Fibroblast of skin of back (primary cell): ENCODE measurements around the gene GATAD2A.
A peak's percentile ranks its signal among the peaks of the same experiment; 100 is the strongest.

Experiments
- DNase-seq: peaks from one replicate; pipeline ENCODE4 v3.0.0-alpha.2; 2013

The GATAD2A gene

DNA sequence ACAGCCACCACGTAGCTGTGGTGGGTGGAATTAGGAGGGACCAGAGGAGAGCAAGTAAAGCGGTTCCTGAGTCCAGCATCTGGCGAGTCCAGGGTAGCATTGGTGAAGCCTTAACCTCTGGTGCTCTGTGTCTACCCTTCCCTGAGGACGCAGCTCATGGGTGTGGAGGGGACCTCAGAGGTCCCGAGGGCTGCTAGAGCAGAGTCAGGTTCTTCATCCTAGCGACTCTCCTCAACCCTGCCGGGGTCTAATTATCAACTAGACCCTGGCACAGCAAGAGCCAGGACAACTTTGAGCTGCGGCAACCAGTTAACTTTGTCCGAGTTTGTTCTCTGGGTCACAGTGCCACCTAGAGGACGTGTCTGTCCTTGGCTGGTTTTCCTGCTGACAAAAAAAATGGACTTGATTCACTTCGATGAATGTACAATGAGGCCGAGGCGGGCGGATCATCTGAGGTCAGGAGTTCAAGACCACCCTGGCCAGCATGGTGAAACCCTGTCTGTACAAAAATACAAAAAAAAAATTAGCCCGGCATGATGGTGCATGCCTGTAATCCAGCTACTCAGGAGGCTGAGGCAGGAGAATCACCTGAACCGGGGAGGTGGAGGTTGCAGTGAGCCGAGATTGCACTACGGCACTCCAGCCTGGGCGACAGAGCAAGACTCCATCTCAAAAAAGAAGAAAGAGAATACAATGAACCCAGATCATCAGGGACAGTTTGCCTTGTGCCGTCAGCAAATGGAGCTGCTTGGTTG is 84.9 kb downstream of the GATAD2A start:
- DNase-seq, result peak; percentile 81

DNA sequence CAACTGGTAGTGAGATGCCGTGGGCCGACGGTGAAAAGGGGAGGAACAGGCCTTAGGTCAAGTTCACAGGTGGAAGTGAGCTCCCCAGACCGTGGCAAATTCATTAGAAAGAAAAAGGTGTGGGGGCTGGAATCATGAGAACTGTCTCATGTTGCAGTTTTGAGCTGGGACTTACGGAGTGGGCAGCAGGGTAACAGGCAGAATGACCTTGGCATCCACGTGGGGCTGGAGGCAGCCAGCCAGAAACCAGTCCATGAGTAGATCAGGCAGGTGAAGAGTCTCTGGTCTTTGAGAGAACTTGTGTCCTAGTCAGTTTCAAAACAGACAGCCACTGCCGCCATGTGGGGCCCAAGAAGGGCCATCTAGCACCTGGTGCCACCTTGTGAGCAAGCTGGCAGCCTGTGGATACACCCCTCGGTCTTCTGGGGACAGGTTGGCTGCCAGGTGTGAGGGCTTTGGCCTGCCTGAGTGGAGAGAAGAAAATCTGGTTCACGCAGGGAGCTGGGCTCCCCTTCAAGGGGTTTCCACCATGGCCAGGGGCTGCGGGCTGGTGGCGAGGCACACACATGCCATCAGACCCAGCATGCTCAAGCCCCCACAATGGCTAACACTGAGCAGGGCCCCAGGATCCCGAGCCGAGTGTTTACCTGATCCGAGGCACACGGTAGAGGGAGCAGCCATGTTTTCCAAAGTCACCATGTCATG is 86.0 kb downstream of the GATAD2A start:
- no peak for DNase-seq

DNA sequence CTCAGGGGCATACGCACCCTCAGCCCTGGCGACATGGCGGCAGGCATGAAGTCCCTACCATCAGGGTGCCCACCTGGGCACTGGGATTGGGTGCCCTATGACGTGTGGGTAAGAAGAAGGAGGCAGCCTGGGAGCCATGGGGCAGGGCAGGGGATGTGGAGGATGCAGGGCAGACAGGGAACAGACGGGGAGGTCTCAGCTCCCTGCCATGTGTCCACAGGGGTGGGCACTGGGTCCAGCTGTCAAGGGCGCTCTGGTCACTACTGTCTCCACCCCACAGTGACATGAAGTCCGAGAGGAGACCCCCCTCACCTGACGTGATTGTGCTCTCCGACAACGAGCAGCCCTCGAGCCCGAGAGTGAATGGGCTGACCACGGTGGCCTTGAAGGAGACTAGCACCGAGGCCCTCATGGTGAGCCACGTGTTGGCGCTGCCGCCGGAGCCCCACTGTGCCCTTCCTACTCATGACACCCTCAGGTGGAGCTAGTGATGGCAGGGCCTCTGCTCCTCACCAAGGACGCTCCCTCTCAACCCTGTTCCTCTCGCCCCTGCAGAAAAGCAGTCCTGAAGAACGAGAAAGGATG is 86.6 kb downstream of the GATAD2A start:
- no peak for DNase-seq

DNA sequence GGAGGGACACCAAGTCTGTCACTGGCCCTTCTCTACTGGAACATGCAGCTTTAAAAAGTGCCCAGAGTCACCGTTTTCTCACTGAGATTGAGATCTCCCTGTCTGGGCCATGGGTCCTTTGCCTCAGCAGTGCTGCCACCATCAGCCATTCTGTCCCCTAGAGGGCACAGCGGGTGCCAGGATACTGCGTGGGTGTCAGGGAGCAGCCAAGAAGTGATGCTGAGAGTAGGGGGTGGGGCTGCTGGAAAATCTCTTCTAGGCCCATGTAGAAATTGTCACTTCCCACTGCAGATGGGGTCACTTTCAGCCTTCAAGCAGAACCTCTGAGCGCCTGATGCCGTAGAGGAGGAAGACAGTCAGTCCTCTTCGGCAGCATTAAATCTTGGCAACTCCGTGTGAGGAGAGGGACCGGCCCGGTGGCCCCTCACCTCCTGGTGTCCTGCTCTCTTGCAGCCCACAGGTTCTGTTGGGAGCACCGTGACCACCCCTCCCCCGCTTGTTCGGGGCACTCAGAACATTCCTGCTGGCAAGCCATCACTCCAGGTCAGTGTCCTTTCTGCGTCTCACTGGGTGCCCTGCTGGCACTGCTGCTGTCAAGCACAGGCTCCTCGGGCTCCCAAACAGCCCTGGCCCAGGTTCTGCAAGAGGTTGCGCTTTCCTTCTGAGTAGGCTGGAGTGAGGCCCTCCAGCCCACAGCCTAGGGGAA is 88.5 kb downstream of the GATAD2A start:
- no peak for DNase-seq

DNA sequence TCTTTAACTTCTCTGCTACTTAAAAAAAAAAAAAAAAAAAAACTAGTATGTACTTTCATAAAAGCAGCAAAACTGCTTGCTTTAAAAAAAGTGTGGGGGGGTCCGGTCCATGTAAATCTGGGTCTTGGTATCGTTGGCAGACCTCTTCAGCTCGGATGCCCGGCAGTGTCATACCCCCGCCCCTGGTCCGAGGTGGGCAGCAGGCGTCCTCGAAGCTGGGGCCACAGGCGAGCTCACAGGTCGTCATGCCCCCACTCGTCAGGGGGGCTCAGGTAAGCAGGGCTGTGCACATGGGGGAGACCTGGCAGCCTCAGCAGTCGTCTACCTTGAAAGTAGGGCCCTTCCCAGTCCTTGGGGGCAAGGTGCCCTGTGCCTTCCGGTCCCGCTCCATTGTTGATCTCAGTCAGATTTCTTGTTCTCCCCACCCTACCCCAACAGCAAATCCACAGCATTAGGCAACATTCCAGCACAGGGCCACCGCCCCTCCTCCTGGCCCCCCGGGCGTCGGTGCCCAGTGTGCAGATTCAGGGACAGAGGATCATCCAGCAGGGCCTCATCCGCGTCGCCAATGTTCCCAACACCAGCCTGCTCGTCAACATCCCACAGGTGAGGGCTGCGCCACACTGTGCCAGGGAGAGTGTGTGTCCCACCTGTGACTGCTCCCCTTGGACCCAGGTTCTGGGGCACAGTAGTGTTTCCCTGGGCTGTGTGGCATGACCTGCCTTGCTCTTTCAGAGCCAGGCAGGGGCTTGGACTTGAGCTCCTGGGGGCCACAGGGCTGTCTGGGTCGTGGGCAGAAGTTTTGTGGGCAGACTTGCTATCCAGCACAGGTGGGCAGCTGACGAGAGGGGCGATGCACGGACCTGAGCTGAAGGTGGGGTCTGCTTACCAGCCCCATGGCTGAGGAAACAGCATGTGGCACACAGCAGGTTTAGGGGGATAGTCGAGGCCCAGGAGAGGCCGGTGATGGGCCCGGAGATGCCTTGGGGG is 90.4 kb downstream of the GATAD2A start:
- no peak for DNase-seq

DNA sequence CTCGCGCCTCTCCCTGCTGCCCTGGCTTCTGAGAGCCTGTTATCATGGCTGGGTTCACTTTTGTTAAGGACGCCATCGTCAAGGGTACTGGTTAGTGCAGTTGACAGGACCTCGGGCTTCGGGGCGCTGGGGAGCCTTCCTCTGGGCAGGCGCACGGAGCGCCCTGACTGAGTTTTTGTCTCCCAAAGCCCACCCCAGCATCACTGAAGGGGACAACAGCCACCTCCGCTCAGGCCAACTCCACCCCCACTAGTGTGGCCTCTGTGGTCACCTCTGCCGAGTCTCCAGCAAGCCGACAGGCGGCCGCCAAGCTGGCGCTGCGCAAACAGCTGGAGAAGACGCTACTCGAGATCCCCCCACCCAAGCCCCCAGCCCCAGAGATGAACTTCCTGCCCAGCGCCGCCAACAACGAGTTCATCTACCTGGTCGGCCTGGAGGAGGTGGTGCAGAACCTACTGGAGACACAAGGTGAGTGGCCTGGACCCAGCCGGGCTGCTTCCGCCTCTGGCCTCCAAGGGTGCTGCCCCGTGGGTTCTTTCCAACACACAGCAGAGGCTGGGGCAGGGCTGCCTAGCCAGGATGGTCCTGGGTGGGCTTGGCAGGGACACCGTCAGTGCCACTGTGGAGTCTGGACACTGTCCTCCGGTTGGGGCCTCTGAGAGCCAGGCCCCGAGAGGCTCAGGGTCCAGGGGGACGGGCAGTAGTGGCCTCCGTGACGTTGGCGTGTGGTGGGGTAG is 92.9 kb downstream of the GATAD2A start:
- no peak for DNase-seq

DNA sequence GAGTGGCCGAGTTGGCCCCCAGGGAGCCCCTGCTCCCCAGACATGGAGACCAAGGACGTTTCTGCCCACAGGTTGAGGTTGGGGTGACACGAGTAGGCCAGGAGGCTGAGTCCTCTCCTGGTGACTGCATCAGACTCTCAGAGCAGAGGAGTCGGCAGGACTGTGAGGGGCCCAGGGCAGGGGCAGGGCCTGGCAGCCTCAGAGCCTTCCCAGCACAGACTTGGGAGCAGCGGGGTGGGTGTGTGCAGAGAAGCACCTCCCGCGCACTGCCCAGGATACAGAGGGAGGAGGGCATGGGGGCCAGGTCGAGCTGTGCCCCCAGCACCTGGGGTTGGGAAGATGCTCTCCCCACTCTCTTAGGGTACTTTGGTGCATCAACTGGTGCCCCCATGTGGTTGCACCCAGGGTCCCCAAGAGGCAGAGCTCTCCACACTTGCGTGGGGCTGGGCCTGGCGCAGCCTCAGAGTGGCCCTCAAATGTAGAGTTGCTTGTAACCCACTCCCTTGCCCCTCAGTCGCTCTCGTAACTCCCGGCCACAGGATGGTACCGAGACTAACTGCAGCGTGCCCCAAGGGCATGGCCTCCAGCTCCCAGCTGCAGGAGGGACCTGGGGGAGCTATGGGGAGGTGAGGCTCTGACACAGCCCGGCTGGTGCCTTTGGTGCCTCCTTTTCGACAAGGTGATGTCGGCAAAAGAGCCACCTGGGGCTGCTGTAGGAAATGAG is 94.0 kb downstream of the GATAD2A start:
- DNase-seq, result no peak

DNA sequence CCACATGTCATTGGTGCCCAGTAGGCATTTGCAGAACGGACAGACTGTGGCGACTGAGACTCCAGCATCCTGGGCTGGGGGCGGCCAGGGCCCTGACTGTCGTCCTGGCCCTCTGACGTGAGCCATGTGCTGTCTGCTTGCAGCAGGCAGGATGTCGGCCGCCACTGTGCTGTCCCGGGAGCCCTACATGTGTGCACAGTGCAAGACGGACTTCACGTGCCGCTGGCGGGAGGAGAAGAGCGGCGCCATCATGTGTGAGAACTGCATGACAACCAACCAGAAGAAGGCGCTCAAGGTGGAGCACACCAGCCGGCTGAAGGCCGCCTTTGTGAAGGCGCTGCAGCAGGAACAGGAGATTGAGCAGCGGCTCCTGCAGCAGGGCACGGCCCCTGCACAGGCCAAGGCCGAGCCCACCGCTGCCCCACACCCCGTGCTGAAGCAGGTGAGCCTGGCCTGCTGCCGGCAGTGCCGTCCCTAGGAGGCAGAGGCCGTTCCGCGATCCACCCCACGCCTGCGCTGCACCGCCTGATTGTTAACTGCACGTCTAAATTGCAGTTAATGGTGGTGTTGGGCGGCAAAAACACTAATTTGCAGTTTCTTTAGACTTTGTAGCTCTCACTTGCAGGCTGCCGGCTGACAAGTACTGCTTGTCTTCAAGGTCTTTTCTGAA is 95.6 kb downstream of the GATAD2A start:
- no peak for DNase-seq

DNA sequence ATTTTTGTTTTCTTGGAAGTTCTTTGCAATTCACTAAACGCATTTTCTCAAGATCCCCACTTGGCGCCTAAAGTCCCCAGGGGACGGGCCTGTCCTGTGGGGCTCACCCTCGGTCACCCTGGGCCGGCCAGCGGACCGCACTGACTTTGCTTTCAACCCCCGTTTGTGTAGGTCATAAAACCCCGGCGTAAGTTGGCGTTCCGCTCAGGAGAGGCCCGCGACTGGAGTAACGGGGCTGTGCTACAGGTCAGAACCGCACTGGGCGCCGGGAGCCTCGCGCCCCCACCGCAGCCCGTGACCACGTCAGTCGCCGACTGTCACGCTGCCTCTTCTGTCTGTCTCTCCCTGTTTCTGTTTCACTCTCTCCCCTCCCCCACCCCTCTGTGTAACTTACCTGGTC is 96.3 kb downstream of the GATAD2A start:
- no peak for DNase-seq

DNA sequence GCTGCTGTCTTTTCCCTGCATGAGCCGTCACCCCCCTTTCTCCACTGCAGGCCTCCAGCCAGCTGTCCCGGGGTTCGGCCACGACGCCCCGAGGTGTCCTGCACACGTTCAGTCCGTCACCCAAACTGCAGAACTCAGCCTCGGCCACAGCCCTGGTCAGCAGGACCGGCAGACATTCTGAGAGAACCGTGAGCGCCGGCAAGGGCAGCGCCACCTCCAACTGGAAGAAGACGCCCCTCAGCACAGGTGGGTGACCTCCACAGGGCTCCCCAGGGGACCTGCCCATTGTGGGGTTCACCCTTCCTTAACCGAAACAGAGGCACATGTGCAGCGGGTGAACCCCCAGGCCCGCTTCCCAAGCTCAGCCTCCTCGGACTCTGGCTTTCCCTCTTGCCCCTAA is 96.8 kb downstream of the GATAD2A start:
- DNase-seq, result no peak

DNA sequence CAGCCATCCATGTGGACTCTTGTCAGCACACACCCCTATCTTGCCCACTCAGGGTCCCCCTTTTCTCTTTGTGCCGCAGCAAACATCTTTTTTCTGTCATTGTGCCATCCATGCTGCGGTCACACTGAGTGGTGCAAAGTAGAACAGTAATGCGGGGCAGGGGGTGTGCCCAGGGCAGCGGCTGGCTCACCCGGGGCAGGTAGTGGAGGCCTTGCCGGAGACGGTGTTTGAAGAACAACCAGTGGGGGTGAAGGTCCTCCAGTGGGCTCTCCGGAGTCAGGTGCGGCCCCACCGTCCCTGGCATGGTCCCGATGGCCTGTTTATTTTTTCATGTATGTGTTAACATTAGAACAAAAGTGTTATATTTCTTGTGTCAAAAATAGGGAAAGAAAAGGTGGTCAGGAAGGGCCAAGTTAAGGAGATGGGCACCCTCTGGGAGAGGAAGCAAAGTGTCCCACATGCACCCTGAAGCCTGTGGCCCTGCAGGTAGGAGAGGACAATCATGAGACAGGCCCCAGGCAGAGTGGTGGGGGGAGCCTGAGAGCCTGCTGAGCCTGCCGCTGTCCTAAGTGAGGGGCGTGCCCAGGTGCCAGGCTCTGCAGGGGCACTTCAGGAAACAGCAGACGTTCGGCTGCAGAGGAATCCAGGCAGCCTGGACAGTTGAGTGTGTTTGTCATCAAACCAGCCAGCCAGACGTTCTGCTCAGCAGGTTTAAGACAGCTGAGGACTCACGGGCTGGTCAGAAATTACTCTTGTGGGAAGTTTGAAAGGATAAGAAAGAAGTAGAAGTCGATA is 97.5 kb downstream of the GATAD2A start:
- no peak for DNase-seq

DNA sequence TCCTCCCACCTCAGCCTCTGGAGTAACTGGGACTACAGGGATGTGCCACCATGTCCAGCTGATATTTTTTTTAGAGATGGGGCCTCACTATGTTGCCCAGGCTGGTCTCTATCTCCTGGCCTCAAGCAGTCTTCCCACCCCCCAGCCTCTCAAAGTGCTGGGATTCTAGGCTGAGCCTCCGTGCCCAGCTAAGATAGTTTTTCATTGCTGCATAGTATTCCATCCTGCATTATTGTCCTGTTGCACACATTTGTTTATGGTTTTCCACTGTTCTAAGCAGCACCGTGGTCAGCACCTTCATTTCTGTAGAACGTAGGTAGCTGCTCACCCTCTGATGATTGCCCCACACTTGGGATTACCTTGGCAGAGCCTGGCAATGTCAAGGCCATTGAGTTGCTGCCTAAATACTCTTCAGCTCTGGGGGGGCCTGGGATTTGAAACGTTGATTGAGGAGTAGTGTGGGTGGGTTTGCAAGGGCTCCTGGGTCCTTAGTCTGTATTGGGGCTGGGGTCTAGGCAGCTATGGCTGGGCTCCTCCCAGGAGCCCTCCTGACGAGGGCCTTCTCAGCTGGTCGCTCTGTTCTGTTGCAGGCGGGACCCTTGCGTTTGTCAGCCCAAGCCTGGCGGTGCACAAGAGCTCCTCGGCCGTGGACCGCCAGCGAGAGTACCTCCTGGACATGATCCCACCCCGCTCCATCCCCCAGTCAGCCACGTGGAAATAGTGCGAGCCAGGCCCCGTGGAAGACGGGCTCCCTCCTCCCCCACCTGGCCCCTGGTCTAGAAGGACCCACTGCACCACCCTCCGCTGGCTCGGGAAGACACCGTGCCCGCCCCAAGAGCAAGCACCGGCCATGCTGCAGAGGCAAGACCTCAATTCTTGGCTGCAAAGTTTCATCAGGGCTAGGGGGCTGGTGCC is 99.5 kb downstream of the GATAD2A start:
- no peak for DNase-seq

DNA sequence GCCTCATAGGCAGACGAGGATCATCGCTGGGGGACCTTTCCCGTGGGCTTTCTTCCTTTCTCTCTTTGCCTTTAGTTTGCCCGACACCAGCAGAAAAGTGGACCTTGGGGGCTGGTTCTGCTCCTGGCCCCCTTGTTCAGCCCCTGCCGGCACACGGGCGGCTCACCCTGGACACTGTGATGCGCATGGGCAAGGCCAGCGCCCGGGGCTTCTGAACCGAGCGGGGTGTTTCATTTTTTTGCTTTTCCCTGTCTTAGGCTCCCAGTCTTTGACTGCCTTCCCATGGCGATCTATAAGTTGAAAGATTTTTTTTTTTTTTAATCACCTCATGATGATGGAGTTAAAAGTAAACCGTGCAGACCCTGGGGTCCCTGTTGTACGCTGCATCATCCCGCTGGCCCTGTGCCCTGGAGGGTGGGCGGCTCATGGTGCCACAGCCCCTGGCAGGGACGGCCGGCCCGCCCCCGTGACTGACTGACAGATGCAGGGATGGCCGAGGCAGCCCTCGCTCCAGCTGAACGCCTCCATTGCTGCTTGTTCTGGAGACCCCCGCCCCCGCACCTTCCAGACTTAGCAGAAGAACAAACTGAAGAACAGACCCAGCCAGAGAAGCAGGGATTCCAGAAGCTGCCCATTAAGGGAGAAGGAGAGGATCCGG is 100.3 kb downstream of the GATAD2A start:
- DNase-seq, result no peak

DNA sequence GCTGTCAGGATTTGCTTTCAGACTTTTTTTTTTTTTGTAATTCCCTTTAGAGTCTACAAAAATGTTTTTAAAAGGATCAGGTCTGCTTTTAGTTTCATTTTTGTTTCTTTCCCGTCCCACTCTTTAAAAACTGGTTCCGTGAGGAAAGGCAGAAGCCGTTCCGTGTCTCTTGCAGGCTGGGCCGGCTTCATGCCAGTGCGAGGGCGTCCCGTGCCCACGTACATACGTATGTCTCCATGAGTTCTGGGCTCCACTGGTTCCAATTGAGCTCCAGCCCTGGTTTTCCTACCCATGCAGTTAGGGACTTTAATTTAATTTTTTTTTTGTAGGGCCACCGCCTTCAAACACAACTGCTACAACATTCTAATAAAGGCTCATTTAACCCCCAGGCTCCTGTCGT is 101.1 kb downstream of the GATAD2A start:
- DNase-seq, result no peak

DNA sequence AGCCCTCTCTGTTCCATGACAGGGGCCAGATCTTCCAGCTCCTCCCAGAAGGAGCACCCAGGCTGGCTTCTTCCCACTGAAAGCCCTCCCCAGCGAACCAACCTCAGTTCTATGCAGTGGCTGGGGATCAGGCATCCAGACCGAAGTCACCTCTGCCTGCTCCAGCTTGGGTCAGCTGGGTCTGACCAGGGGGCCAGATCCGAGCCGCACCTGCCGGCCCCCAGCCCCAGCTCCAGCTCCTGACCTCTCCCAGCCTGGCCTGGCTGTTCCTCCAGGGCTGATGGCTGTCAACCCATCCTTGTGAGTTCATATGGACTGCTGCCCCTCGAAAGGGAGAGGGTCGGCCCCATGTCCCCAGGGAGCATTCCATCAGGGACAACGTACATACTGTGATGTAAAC is 101.9 kb downstream of the GATAD2A start:
- DNase-seq, result no peak

DNA sequence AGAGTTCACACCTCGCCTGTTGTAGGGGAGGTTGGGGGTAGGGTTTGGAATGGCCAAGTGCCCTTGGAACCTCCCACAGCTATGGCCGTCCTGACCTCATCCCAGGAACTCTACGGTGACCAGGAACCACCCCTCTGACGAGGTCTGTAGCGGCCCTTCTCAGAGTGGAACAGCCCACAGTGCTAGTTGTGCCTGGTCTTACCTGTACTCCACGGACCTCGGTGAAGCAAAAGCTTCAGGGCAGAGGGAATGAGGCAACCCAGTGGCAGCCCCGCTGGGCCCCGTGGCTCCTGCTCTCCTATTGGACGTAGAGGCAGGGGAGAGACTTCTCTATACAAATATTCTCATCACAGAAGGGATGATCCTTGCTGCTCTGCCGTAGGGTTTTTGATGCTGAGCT is 102.7 kb downstream of the GATAD2A start:
- no peak for DNase-seq

DNA sequence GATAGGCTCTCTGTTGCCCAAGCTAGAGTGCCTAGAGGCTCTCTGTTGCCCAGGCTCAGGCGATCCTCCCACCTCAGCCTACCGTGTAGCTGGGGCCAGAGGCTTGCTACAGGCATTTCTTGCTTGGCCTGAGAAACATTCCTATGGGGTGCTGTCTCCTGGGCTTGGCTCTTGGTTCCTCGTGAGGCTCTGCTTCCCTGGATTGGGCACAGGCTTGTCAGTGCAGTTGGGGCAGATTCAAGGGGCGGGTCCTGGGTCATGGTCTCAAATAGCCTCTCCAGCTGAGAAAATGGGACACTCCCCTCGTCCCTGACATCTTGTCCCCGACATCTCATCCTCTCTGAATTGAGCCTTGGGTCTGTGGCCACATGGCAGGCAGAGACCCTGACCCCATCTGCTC is 105.0 kb downstream of the GATAD2A start:
- DNase-seq, result no peak

DNA sequence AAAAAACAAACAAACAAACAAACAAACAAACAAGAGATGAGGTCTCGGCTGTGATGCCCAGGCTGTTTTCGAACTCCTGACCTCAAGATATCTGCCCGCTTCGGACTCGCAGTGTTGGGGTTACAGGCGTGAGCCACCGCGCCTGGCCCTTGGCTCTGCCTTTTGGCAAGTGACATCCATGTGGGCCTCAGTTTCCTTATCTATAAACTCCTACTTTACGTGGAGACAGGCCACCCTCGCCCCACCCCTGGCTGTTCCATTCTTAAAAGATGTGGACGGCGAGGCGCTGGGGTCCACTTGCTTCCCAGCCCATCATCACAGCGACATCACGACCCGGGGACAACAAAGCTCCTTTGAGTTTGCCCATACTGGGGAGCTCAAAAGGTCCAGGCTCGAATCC is 108.2 kb downstream of the GATAD2A start:
- no peak for DNase-seq
